ENCODE data around the gene POLA2. TPM values are rescaled to one million over a fixed set of nuclear protein-coding genes. Genes with fewer than 3 reads are reported as not detected.

The POLA2 gene
- polyA plus RNA-seq, 1 donor (not counting 4 experiments of a cell fraction or from before 2014, with no cell fraction given), result 20.9 TPM

DNA sequence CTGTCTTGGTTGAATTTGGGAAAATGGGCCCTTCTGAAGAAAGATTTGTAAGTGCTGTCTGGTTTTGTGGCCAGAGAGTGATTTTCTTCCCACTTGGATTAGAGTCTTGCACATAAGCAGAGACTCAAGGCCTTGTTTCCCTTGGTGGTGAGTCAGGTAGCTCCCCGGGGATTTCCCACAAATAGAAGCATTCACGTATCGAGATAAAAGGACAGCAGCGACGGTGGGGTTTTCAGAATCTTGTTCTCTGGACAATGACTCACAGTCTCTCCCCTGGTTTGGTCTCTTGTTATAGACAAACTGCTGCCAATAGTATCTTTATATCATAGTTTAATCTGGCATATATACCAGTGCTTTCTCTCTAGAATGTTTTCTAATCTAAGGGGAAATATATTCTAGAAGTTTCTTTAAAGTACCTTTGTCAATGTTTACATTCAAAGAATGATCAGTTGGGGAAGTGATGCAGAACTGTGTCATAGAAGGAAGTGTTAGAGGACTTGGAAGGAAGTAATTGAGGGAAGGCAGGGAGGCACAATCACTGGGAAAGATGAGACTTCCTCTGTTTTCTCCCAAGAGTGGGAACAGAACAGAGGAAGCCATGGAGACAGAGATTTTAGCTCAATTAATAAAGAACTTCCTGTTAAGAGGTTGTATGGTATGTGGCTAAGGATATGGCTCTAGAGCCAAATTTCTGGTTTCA is 18.1 kb downstream of the POLA2 start:
- H3K36me3 ChIP-seq (ENCODE audit: control insufficient read depth in 2 of 2, extremely low read depth in 1 of 2, insufficient read depth in 2 of 2, low read length in 2 of 2), result peaks cover 9 to 33% of the 10 kb centered on the region in 2 experiments
- no peak for FAIRE-seq
- H3K9ac ChIP-seq (ENCODE audit: control insufficient read depth, extremely low read depth, insufficient read depth, low read length), result peak overlapping the region; percentile 11

DNA sequence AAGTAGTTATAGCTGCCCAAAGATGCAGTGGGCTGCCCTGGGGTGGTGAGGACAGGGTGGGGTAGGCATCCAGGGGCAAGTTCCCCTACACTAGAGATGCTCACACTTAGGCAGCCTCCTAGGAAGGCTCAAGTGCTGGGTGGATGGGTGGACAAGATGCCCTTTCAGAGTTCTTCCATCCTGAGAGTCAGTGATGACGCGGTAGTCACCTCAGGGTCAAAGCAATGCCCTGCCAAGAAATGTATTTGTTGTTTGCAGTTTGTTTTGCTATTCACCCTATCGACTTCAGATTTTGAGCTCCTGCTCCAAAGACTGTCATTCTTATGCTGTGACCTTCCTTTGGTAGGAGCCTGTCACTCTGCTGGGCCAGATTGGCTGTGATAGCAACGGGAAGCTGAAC is 18.9 kb downstream of the POLA2 start:
- dilution Hi-C loops (cut with MboI; ENCODE audit: extremely low pct_ligation_motif_present, low sequenced_read_pairs), result no loop called here
- Histone ChIP-seq H3K4me3 (ENCODE audit: control insufficient read depth in 2 of 3, extremely low read depth in 1 of 3, insufficient read depth in 2 of 3, low read depth in 1 of 3, low read length in 3 of 3) (no peak overlapping the region), H3K79me2 (ENCODE audit: control insufficient read depth, insufficient read depth, low read length) (no peaks in the 10 kb centered on the region), H3K27ac (ENCODE audit: control insufficient read depth, insufficient read depth, low read length) (peak overlapping the region; percentile 68), H3K9me1 (ENCODE audit: control insufficient read depth, extremely low read depth, insufficient read depth, low read length) (no peaks in the 10 kb centered on the region), H3K4me2 (ENCODE audit: control insufficient read depth, extremely low read depth, insufficient read depth, low read depth, low read length) (no peak overlapping the region), H3K9me3 (ENCODE audit: control insufficient read depth, low read depth, low read length) (no peaks in the 10 kb centered on the region), H4K20me1 (ENCODE audit: control insufficient read depth, extremely low read depth, insufficient read depth, low read length) (no peaks in the 10 kb centered on the region), H3K9ac (ENCODE audit: control insufficient read depth, extremely low read depth, insufficient read depth, low read length) (no peak overlapping the region), H3K27me3 (ENCODE audit: control insufficient read depth, extremely low read depth, insufficient read depth, low read length) (no peaks in the 10 kb centered on the region), H3K4me1 (ENCODE audit: control insufficient read depth, extremely low read depth, insufficient read depth, low read length) (peaks cover 21% of the 10 kb centered on the region), H3K36me3 (ENCODE audit: control insufficient read depth in 2 of 2, extremely low read depth in 1 of 2, insufficient read depth in 2 of 2, low read length in 2 of 2) (peaks cover 9 to 33% of the 10 kb centered on the region in 2 experiments), H2AFZ (ENCODE audit: control insufficient read depth, low read length) (no peak overlapping the region)
- no peak for FAIRE-seq
- no peak for DNase-seq (ENCODE audit: low read depth, low spot score)
- TF ChIP-seq, protein P1, sequence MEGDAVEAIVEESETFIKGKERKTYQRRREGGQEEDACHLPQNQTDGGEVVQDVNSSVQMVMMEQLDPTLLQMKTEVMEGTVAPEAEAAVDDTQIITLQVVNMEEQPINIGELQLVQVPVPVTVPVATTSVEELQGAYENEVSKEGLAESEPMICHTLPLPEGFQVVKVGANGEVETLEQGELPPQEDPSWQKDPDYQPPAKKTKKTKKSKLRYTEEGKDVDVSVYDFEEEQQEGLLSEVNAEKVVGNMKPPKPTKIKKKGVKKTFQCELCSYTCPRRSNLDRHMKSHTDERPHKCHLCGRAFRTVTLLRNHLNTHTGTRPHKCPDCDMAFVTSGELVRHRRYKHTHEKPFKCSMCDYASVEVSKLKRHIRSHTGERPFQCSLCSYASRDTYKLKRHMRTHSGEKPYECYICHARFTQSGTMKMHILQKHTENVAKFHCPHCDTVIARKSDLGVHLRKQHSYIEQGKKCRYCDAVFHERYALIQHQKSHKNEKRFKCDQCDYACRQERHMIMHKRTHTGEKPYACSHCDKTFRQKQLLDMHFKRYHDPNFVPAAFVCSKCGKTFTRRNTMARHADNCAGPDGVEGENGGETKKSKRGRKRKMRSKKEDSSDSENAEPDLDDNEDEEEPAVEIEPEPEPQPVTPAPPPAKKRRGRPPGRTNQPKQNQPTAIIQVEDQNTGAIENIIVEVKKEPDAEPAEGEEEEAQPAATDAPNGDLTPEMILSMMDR (optimal IDR thresholded peaks at IDR 0.05 in 1 of 3, IDR thresholded peaks at IDR 0.05 in 1 of 3, conservative IDR thresholded peaks at IDR 0.05 in 1 of 3; ENCODE audit: extremely low read depth in 1 of 3, insufficient read depth in 2 of 3, low read length in 3 of 3), result no peak
- TF ChIP-seq EZH2 (IDR thresholded peaks at IDR 0.05; ENCODE audit: low read length), result no peak

More for the DNA sequence above, 18.1 kb downstream of the POLA2 start:
- peak; percentile 66 for DNase-seq (ENCODE audit: low read depth, low spot score)
- no peaks in the 10 kb centered on the region for H3K9me3 ChIP-seq (ENCODE audit: control insufficient read depth, low read depth, low read length)
- H3K4me3 ChIP-seq (ENCODE audit: control insufficient read depth in 2 of 3, extremely low read depth in 1 of 3, insufficient read depth in 2 of 3, low read depth in 1 of 3, low read length in 3 of 3), result no peak overlapping the region
- dilution Hi-C loops (cut with MboI; ENCODE audit: extremely low pct_ligation_motif_present, low sequenced_read_pairs), result no loop called here
- no peaks in the 10 kb centered on the region for H3K27me3 ChIP-seq (ENCODE audit: control insufficient read depth, extremely low read depth, insufficient read depth, low read length)
- TF ChIP-seq, protein P1 (optimal IDR thresholded peaks at IDR 0.05 in 1 of 3, IDR thresholded peaks at IDR 0.05 in 1 of 3, conservative IDR thresholded peaks at IDR 0.05 in 1 of 3; ENCODE audit: extremely low read depth in 1 of 3, insufficient read depth in 2 of 3, low read length in 3 of 3), result no peak
- TF ChIP-seq EZH2 (IDR thresholded peaks at IDR 0.05; ENCODE audit: low read length), result no peak
- H3K4me2 ChIP-seq (ENCODE audit: control insufficient read depth, extremely low read depth, insufficient read depth, low read depth, low read length), result peak overlapping the region; percentile 42
- no peaks in the 10 kb centered on the region for H3K79me2 ChIP-seq (ENCODE audit: control insufficient read depth, insufficient read depth, low read length)
- H4K20me1 ChIP-seq (ENCODE audit: control insufficient read depth, extremely low read depth, insufficient read depth, low read length), result no peaks in the 10 kb centered on the region
- H3K4me1 ChIP-seq (ENCODE audit: control insufficient read depth, extremely low read depth, insufficient read depth, low read length), result peaks cover 27% of the 10 kb centered on the region
- no peak overlapping the region for H2AFZ ChIP-seq (ENCODE audit: control insufficient read depth, low read length)
- H3K27ac ChIP-seq (ENCODE audit: control insufficient read depth, insufficient read depth, low read length), result peak overlapping the region; percentile 68
- H3K9me1 ChIP-seq (ENCODE audit: control insufficient read depth, extremely low read depth, insufficient read depth, low read length), result no peaks in the 10 kb centered on the region

All from keratinocyte (primary cell).